Hepatocyte (in vitro differentiated cells): ENCODE measurements around the gene DMD. TPM values are rescaled to one million over a fixed set of nuclear protein-coding genes. Genes with fewer than 3 reads are reported as not detected.

Experiments used
- DNase-seq: peaks from one replicate; pipeline ENCODE4 v3.0.0-alpha.2; 2016; ENCODE audit warnings: low spot score
- H2AFZ ChIP-seq: fragments of 200-600 bp; sonication (generic); 2 replicates; pipeline ENCODE4 v1.6.0; 2016; ENCODE audit warnings: antibody characterized with exemption, mild to moderate bottlenecking
- H3K27ac ChIP-seq: fragments of 200-600 bp; sonication (generic); 2 replicates; pipeline ENCODE4 v1.5.1; 2016; ENCODE audit warnings: mild to moderate bottlenecking
- H3K27me3 ChIP-seq: fragments of 200-600 bp; sonication (generic); 2 replicates; pipeline ENCODE4 v1.6.1; 2016
- H3K36me3 ChIP-seq: fragments of 200-600 bp; sonication (generic); replicated peaks from 2 replicates; pipeline ENCODE4 v1.5.1; 2016; ENCODE audit warnings: low read depth; ENCODE audit not compliant: insufficient read depth
- H3K4me1 ChIP-seq: fragments of 200-600 bp; sonication (generic); 2 replicates; pipeline ENCODE4 v1.5.1; 2016; ENCODE audit warnings: mild to moderate bottlenecking, moderate library complexity; ENCODE audit not compliant: insufficient read depth
- H3K4me2 ChIP-seq: fragments of 200-600 bp; sonication (generic); 2 replicates; pipeline ENCODE4 v1.6.0; 2016
- H3K4me3 ChIP-seq: fragments of 200-600 bp; sonication (generic); 2 replicates; pipeline ENCODE4 v1.5.1; 2016; ENCODE audit warnings: mild to moderate bottlenecking
- H3K79me2 ChIP-seq: fragments of 200-600 bp; sonication (generic); 2 replicates; pipeline ENCODE4 v1.6.0; 2017; ENCODE audit warnings: mild to moderate bottlenecking
- H3K9me2 ChIP-seq: fragments of 200-600 bp; sonication (generic); replicated peaks from 2 replicates; pipeline ENCODE4 v1.6.0; 2017; ENCODE audit warnings: mild to moderate bottlenecking; ENCODE audit not compliant: insufficient read depth
- H3K9me3 ChIP-seq: fragments of 200-600 bp; sonication (generic); 2 replicates; pipeline ENCODE4 v1.5.1; 2016; ENCODE audit warnings: low read depth, mild to moderate bottlenecking
- H4K20me1 ChIP-seq: fragments of 200-600 bp; sonication (generic); 2 replicates; pipeline ENCODE4 v1.6.0; 2016; ENCODE audit warnings: mild to moderate bottlenecking; ENCODE audit not compliant: insufficient read depth, poor library complexity, severe bottlenecking
- EZH2 ChIP-seq: fragments of 200-600 bp; sonication (generic); IDR thresholded peaks from 2 replicates; pipeline ENCODE4 v1.6.1; 2016; ENCODE audit warnings: antibody characterized with exemption, mild to moderate bottlenecking, borderline replicate concordance
- EZH2phosphoT487 ChIP-seq: fragments of 200-600 bp; sonication (generic); IDR thresholded peaks from one replicate; pipeline ENCODE4 v1.6.1; 2018; ENCODE audit warnings: antibody characterized with exemption, mild to moderate bottlenecking, low read depth, moderate library complexity; ENCODE audit not compliant: unreplicated experiment, severe bottlenecking
- WGBS: methylation state at CpG from one replicate; pipeline ENCODE4 v1.1.6; 2016; ENCODE audit warnings: low lambda C conversion rate; ENCODE audit errors: missing lambda C conversion rate; 5-methylcytosine and 5-hydroxymethylcytosine counted together
- polyA plus RNA-seq: library from polyadenylated mRNA; unstranded; fragments of >200 nt; fragmentation: Nextera tagmentation; extraction: Ambion mirVana; gene quantifications from 2 replicates; pipeline ENCODE4 v1.2.1, GENCODE V29; 2016
- total RNA-seq: library from RNA; depleted of rRNA; stranded (reverse); fragments of >200 nt; gene quantifications from 2 replicates; pipeline ENCODE4 v1.2.3, GENCODE V29; 2014
- TF ChIP-seq, protein P1 (sequence below): fragments of 200-600 bp; sonication (generic); IDR thresholded peaks from 2 replicates; pipeline ENCODE4 v1.5.1; 2016; ENCODE audit warnings: antibody characterized with exemption, mild to moderate bottlenecking; ENCODE audit not compliant: poor library complexity

DMD gene
- total and polyA plus RNA-seq, 2 experiments from 2014 or later: 14.2 to 27.8 TPM

DNA sequence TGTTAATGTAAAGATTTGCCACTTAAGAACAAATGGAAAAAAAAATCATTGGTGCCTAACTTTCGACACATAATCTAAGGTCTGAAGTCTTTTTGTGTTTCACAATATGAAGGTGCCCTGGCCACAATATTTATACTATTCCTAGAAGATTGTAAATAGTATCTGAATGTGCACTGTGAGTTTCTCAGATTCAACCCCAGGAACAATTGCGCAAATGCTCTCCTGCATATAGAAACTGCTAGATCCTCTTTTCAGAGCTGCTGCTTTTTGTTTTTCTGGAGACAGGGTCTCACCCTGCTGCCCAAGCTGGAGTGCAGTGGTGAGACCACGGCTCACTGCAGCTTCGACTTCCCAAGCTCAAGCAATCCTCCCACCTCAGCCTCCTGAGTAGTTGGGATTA lies 1659.4 kb downstream of the DMD start:
- DNase-seq: no peak
- Histone ChIP-seq H3K36me3 (no peaks in the 10 kb centered on the region), H3K4me3 (no peak overlapping the region), H3K9me3 (no peaks in the 10 kb centered on the region), H3K9me2 (no peaks in the 10 kb centered on the region), H3K4me1 (no peaks in the 10 kb centered on the region), H3K27ac (no peak overlapping the region), H3K79me2 (no peaks in the 10 kb centered on the region), H3K27me3 (no peaks in the 10 kb centered on the region), H2AFZ (no peak overlapping the region), H3K4me2 (no peak overlapping the region), H4K20me1 (no peaks in the 10 kb centered on the region)
- TF ChIP-seq, protein P1, sequence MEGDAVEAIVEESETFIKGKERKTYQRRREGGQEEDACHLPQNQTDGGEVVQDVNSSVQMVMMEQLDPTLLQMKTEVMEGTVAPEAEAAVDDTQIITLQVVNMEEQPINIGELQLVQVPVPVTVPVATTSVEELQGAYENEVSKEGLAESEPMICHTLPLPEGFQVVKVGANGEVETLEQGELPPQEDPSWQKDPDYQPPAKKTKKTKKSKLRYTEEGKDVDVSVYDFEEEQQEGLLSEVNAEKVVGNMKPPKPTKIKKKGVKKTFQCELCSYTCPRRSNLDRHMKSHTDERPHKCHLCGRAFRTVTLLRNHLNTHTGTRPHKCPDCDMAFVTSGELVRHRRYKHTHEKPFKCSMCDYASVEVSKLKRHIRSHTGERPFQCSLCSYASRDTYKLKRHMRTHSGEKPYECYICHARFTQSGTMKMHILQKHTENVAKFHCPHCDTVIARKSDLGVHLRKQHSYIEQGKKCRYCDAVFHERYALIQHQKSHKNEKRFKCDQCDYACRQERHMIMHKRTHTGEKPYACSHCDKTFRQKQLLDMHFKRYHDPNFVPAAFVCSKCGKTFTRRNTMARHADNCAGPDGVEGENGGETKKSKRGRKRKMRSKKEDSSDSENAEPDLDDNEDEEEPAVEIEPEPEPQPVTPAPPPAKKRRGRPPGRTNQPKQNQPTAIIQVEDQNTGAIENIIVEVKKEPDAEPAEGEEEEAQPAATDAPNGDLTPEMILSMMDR: no peak
- TF ChIP-seq EZH2 (no peak), EZH2phosphoT487 (no peak)
- WGBS: 83% methylated on average over 4 of the region's 4 CpGs

DNA sequence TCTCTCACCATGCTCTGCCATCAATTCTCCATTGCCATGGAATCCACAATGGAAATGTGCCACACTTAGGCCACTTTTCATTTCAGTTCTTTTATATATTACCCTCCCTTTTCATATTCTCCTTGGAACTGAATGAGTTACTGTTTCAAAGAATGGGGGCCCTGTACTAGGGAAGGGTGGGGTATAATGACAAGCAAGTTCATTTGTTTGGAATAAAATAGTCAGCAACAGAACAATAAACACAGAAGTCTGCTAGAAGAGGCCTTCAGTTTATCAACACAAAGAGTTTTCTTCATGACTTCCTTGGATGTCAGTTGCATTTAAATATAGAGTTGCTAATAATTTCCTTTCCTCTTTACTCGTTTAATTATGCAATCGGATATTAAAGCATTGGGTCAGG lies 1661.2 kb downstream of the DMD start:
- Histone ChIP-seq H3K27me3 (no peaks in the 10 kb centered on the region), H3K36me3 (no peaks in the 10 kb centered on the region), H3K27ac (no peak overlapping the region), H3K4me2 (no peak overlapping the region), H3K4me1 (no peaks in the 10 kb centered on the region), H4K20me1 (no peaks in the 10 kb centered on the region), H3K79me2 (no peaks in the 10 kb centered on the region), H3K4me3 (no peak overlapping the region), H3K9me3 (no peaks in the 10 kb centered on the region), H3K9me2 (no peaks in the 10 kb centered on the region), H2AFZ (no peak overlapping the region)
- whole genome bisulfite sequencing: 74% methylated on average over 2 of the region's 2 CpGs
- TF ChIP-seq EZH2 (no peak), EZH2phosphoT487 (no peak)
- TF ChIP-seq, protein P1: no peak
- no peak for DNase-seq

DNA sequence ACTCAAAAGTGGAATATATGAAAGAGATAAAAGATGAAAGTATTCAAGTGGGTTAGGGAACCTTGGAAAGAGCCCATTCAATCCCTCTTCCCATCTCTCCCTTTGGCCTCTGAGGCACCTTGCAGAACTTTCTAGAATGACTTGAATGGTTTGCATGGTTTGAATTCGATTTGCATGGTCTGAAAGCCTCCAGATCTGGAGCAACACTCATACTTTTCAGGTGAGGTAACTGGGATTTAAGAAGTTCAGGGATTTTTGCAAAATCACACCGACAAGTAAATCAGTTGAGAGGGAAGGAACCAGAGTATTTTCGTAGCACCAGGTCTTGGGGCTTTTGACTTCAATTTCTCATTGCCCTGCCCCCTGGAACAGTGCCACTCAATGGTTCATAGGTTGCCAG lies 1663.5 kb downstream of the DMD start:
- 65% methylated on average over 3 of the region's 3 CpGs for WGBS
- no peaks in the 10 kb centered on the region for H3K27me3 ChIP-seq
- DNase-seq: no peak
- no peak overlapping the region for H3K4me3 ChIP-seq
- H3K9me2 ChIP-seq: no peaks in the 10 kb centered on the region
- TF ChIP-seq, protein P1: no peak
- TF ChIP-seq EZH2: no peak
- no peak for TF ChIP-seq EZH2phosphoT487
- H3K9me3 ChIP-seq: no peaks in the 10 kb centered on the region
- no peaks in the 10 kb centered on the region for H3K79me2 ChIP-seq
- no peaks in the 10 kb centered on the region for H4K20me1 ChIP-seq
- H2AFZ ChIP-seq: no peak overlapping the region
- no peak overlapping the region for H3K4me2 ChIP-seq
- H3K27ac ChIP-seq: no peak overlapping the region
- peaks cover 7% of the 10 kb centered on the region for H3K4me1 ChIP-seq
- no peaks in the 10 kb centered on the region for H3K36me3 ChIP-seq

DNA sequence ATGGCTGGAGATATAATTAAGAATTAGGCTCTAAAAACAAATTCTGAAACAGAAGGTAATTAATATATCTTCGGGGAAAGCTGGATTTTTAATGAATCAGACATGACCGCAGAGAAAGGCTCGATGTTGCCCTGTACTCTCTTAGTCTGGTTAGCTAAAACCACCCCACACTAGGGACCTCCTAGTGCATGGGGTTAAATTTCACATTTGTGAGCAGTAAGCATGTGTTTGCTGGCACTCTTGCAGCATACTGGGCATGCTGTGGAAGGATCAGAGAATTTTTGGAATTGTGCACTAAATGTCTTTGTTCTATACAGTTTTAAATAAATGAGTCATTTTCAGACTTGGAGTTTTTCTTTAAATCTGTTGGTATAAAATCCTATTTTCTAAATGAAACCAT lies 1663.9 kb downstream of the DMD start:
- TF ChIP-seq, protein P1: no peak
- no peak for TF ChIP-seq EZH2
- no peak for TF ChIP-seq EZH2phosphoT487
- Histone ChIP-seq H3K4me2 (no peak overlapping the region), H3K4me3 (no peak overlapping the region), H3K9me3 (no peaks in the 10 kb centered on the region), H3K36me3 (no peaks in the 10 kb centered on the region), H3K9me2 (no peaks in the 10 kb centered on the region), H4K20me1 (no peaks in the 10 kb centered on the region), H3K79me2 (no peaks in the 10 kb centered on the region), H3K27ac (no peak overlapping the region), H3K27me3 (no peaks in the 10 kb centered on the region), H3K4me1 (peaks cover 10% of the 10 kb centered on the region), H2AFZ (no peak overlapping the region)
- DNase-seq: no peak
- WGBS: 91% methylated on average over 3 of the region's 3 CpGs
